Neural progenitor cell (in vitro differentiated cells): Measurements from ENCODE around the gene CTNNA3.

Experiments used
- CTCF ChIP-seq: fragments of 200-600 bp; sonication (generic); IDR thresholded peaks from 2 replicates; pipeline ENCODE4 v1.5.1; 2017; ENCODE audit warnings: antibody characterized with exemption, mild to moderate bottlenecking
- EZH2 ChIP-seq: fragments of 200-600 bp; sonication (generic); IDR thresholded peaks from 2 replicates; pipeline ENCODE4 v1.6.1; 2017; ENCODE audit warnings: antibody characterized with exemption, mild to moderate bottlenecking, moderate library complexity
- EZH2phosphoT487 ChIP-seq: fragments of 200-600 bp; sonication (generic); IDR thresholded peaks from 2 replicates; pipeline ENCODE4 v1.6.1; 2017; ENCODE audit warnings: antibody characterized with exemption

- TF ChIP-seq CTCF (no peak), EZH2 (no peak), EZH2phosphoT487 (no peak)
These were observed 555.4 kb downstream of the CTNNA3 start for GRCh38 chr10:67140641-67141040.
